Lower leg skin (tissue), 3 donors: ENCODE results near the gene MARVELD3.

Experiments used
- CTCF ChIP-seq, 3 donors: fragments of 450-650 bp; IDR thresholded peaks; one replicate each; pipeline ENCODE4 v1.5.1; 2016; ENCODE audit warnings: antibody characterized with exemption in 3 of 3, mild to moderate bottlenecking in 3 of 3, moderate library complexity in 2 of 3
- POLR2A ChIP-seq, 2 donors: fragments of 450-650 bp; IDR thresholded peaks; one replicate each; pipeline ENCODE4 v1.6.1; 2016 to 2017; ENCODE audit warnings: antibody characterized with exemption in 2 of 2, mild to moderate bottlenecking in 1 of 2, moderate library complexity in 1 of 2

DNA sequence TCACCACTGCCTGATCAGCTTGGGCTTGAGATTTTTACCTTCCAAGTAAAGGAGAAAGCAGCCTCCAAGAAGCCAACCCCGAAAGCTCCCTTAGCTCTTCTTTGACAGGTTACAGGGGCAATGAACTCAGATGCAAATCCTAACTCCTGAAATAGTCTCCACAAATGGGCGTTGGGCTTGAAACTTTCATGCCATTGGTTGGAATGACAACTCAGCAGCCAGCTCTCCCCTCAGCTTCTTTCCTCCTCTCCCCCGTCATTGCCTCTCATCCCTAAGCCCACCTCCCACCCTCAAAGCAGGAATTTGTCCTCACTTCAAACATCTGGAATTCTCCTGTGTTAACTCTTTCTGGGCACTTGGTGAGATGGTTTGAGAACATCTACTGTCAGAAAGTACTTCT lies 49.0 kb upstream of the MARVELD3 start, which contains the start of gene TAT:
- TF ChIP-seq CTCF (IDR thresholded peaks at IDR 0.05) (no peak), POLR2A (IDR thresholded peaks at IDR 0.05) (no peak)
